8988T (cell line): ENCODE results near the gene RCSD1.

Experiments
- DNase-seq: peaks from one replicate; pipeline ENCODE4 v3.0.0; 2011

RCSD1 gene

DNA sequence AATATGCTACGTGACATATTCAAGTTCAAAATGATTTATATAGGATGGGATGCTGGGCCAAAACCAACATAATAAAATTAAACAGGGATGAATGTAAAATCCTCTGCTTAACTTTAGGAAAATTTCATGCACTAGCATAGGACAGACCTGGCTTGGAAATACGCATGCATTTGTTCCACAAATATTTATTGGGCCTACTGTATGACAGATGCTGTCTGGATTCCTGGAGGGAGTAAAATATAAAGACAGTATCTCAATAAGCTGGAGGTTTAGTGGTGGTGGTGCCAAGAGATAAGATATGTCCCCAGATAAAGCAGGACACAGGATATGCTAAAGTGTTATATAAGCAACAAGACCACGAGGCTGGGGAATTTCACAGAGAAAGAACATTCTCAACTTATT is 15.1 kb downstream of the RCSD1 start:
- DNase-seq: no peak

- DNase-seq: no peak
These were observed 15.8 kb downstream of the RCSD1 start for GRCh38 chr1:167645625-167646414.

- DNase-seq: no peak
These were observed 18.3 kb downstream of the RCSD1 start for GRCh38 chr1:167648252-167648849.

- no peak for DNase-seq
These were observed 19.1 kb downstream of the RCSD1 start for GRCh38 chr1:167648978-167649744.

DNA sequence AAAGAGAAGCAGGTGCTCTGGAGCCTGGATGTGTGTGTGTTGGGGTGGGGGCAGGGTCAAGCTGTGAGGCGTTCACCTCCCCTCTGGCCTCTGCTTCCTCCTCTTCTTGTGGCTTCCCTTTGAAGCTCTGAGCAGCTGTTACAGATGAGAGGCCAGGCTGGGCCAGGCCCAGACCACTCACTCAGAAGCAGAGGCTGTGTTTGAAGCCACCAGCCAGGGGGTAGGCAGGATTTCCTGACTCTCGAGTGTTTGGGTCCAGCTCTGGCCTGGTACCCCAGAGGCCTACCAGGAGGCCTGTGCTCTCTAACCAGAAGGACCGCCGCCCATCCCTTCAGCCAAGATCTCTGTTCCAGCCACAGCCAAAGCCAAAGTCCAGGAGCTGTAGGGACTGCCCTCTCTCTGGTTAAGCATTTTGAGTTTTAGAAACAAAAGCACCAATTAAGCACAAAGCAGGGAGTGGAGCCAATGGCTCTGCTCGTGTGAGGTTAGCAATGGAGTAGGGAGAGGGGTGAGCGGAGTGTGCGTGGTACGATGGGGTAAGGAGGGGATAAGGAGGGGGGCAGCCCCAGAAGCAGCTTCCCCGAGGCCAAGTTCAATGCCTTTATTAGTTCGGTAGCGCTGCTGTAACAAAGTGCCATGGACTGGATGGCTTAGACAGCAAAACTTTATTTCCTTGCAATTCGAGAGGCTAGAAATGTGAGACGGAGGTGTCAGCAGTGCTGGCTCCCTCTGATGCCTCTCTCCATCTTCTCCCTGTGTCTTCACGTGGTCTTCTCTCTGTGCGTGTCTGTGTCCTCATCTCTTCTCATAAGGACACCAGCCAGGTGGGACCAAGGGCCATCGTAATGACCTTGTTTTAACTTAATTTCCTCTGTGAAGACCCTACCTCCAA is 20.5 kb downstream of the RCSD1 start:
- no peak for DNase-seq

DNA sequence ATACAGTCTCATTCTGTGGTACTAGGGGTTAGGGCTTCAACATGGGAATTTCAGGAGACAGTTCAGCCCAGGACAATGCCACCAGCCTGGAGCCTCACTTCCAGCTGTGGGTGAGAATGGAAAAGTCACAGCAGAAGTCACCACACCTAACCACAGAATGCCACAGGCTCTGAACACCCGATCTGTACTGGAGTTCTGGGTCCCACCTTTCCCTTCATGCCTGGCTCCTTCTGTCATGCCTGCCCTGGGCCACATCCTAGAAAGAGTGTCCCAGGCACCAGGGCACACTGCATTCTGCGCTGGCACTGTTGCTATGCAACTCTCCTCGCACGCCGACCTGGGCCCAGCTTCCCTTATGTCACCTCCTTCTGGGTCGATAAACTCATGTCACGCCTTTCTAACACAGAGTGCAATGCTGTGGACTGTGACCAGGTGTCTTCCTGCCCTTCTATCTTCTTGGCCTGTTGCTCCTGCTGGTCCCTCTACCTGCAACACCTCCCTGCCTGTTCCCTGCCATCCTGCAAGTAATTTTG is 21.2 kb downstream of the RCSD1 start:
- DNase-seq: no peak

GRCh38 chr1:167654975-167655575 is 25.0 kb downstream of the RCSD1 start:
- no peak for DNase-seq

DNA sequence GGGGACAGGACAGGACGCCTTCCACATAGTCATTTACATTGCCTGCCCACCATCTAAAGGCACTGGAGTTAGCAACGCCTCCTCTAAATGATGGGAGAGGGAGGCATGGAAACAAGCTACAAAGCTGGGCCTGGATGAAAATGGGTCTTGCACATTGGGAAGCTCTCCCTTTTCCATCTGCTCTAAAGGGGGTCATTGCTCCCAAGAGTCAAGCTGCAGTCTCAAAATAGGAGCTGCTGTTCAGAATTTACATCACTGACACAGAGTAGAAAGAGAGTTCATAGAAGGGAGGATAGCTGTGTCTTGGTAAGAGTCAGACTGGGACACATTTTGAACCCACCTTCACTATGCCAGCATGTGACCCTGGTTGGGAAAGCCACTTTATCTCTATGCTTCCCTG is 26.6 kb downstream of the RCSD1 start:
- no peak for DNase-seq

DNA sequence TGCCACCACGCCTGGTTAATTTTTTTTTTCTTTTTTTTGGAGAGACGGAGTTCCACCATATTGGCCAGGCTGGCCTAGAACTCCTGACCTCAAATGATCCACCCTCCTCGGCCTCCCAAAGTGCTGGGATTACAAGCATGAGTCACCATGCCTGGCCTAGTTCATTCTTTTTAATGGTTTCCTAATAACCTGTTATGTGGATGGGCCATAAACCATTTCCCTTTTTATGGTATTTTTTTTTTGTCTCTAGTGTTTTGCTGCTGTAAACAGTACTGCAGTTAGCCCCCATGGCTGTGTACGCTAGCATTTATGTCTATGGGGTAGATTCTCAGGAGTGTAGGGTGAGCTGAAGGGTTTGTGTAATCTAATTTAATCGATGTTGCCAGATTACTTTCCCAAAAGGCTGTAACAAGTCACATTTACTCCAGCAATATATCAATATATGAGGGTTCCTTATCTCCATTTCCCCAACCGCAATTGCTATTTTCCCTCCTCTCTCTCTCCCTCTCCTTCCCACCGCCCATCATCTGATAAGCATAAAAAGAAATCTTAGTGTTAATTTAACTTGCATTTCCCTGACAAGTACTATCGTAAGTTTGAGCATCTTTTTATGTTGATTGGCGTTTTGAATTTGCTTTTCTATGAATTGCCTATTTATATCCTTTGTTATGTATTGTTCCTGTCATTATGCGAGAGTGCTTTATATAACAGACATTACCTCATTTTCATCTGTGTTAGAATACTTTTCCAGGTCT is 28.7 kb downstream of the RCSD1 start:
- no peak for DNase-seq

- no peak for DNase-seq
These were observed 29.4 kb downstream of the RCSD1 start for GRCh38 chr1:167659450-167659849.

GRCh38 chr1:167659881-167660280 is 29.8 kb downstream of the RCSD1 start:
- DNase-seq: no peak

DNA sequence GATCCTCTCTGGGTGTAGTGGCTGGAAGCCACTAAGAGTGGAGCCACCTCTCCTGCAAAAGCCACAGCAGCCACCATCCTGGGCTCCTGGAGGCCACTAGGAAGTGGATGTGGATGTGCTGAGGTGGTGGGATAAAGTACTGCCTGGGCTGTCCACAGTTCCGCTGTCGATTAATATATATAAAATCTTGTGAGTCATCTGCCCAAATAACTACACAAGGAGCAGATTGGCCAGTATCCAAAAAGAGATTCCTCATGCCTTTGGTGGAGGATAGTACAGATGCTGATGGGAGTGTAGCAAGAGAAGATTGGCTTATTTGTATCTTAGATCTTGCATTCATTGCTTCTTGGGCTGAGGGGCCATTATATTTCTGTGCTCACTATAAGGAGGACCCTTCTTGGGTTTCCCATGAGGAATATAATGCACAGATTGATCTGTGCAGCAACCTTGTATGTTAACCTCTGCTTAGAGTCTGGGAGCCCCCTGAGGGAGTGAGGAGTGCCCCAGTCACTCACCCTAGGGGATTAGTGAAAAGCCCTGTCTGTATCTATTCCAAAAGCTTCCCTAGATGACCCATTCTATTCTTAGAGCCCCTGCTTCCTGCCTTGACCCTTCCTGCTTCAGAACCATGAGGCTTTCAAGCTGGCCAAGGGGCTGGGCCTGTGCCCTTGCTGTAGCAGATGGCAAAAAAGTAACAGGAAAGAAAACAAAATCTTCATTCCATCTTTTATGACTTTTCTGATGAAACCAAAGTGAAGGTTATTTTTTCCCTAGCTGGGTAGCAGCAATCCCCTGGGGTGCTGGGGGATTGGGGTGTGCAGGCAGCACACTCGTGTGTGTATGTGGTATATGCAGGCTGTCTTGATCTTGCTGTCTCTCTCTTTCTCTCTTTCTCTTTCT is 31.7 kb downstream of the RCSD1 start:
- DNase-seq: no peak

DNA sequence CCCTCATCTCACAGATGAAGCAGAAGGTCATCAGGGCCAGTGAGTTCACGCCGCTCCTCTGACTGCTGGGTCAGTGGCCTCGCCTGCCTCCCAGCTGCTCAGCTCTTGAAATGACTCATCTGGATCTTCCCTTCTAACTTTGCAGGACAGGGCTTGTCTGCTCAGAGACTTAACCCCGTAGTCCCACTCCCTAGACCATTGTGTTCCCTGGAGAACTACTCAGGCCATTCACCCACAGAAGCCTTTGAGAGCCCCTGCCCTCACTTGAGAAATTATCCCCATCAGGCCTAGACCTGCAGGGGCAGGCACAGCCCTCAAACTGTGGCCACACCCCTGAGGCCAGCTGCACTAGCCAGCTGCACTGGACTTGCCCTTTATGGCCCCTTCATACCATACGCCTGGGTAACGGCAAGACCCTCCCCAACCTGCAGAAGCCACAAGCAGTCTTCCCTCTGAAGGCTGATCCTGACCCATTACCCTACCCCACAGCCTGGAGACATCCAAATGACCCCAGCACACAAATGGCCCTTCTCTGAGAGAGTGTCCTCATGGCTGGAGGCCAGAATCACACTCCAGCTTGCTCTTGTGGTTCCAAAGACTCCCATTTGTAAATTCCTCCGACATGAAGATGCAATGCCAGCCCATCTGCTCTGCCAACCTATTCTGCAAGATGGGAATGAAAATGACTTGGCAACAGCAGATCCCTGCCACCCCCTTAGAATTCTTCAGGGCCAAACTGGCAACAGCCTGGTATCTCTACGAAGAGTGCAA is 33.2 kb downstream of the RCSD1 start:
- no peak for DNase-seq

GRCh38 chr1:167665469-167665868 is 35.4 kb downstream of the RCSD1 start:
- no peak for DNase-seq

DNA sequence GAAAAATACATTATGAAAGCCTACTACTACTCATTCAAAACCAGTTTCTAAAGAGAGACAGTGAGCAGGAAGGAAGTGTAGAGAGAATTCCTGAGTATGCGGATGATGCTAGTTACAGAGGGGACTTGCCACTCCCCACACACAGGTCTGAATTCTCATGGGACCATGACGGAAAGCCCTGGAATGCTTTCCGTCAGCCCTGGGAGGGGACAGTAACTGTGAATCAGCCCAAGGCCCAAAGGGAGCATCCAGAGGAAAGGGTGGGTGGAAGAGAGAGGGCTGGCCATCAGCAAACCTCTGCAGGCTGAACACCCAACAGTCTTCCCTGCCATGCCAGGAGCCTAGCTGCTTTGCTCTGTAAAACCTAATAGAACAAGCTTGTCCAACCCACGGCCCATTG is 36.4 kb downstream of the RCSD1 start:
- no peak for DNase-seq

DNA sequence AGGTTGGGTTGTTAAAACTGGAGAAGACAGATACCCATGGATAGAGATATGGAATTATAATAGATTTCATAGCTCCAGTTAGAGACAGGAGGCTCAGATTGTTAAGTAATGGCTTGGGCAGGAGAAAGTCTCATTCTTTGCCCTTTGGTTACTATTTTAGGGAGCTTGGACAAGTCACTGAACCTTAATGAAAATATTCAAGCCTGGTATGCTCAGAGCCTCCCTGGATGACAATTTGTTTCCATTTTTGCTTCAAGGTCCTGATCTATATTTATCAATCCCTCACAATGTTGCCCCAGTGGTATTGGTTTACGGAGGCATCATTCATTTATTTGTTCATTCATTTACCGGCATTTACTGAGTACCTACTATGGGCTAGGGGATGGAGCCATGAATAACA is 37.5 kb downstream of the RCSD1 start:
- DNase-seq: no peak

DNA sequence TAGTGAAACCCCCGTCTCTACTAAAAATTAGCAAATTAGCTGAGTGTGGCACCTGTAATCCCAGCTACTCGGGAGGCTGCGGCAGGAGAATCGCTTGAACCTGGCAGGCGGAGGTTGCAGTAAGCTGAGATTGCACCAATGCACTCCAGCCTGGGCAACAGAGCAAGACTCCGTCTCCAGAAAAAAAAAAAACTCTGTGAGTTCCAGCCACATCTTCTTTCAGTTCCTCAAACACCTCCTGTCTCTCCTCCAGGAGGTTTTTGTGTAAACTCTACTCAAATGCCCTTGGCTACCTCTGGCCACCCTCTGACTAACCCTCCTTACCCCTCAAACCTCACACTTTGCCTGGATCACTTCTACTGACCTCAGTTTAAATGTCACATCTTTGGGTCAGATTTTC is 38.1 kb downstream of the RCSD1 start:
- no peak for DNase-seq

DNA sequence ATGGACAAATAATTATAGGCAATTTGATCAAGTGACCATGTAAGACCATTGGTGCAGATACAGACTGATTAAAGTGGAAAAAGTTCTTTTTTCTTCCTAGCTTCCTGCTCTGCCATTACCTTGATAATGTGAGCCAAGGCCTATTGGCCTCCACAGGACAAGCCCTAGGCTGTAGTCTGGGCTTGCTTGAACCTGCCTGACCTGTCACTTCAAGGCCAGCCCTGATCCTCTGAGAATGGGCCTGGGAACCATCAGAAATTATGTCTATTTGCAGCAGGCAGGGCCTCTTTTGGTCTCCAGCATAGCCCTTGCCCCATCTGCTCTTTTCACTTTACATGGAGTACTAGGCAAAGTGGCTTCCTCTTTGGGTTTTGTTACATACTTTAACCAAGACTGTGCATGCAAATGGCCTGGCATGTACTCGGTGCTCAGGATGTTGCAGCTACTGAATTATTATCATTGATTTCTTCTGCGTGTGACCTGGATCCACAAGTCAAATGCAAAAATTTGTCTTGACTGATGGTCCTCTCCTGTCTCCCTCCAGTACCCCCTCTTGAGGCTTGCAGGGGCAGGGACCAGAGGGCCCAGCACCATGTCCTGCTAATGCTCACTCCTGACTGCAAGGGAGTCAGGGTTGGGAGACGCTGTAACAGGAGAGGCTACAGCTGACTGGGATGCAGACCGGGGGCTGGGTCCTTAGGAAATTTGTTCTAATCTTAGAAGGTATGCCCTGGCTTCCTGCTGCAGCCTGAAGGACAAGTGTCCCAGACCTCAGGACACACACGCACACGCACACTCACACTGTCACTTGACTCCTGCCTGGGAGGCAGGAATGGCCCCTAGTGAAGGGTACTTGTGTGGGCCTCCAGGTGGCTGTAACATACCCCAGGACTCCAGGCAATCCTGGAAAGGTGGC is 39.4 kb downstream of the RCSD1 start:
- no peak for DNase-seq
